ENCODE measurements around the gene ZFP91.

Gene ZFP91

GRCh38 chr11:58625086-58625485, 46.2 kb downstream of the ZFP91 start:
- DNase-seq (ENCODE audit: low read depth in 1 of 2, low spot score in 1 of 2) = no peak
- Histone ChIP-seq H3K4me3 (replicated peaks; ENCODE audit: insufficient read depth, low read length) (no peak overlapping the region), H3K27me3 (ENCODE audit: insufficient read depth, poor library complexity, severe bottlenecking) (no peaks in the 10 kb centered on the region), H3K27ac (replicated peaks) (no peak overlapping the region)
- no peak for TF ChIP-seq CTCF (IDR thresholded peaks at IDR 0.05; ENCODE audit: insufficient read depth, low read length)
- TF ChIP-seq POLR2AphosphoS5 (IDR thresholded peaks at IDR 0.05; ENCODE audit: low read depth) = no peak
- no peak for TF ChIP-seq REST (IDR thresholded peaks at IDR 0.05; ENCODE audit: insufficient replicate concordance, low read depth)
- no peak for TF ChIP-seq SPI1 (IDR thresholded peaks at IDR 0.05; ENCODE audit: borderline replicate concordance, low read depth)
- no peak for TF ChIP-seq GABPA (IDR thresholded peaks at IDR 0.05; ENCODE audit: low read depth)

GRCh38 chr11:58625826-58626460, 47.1 kb downstream of the ZFP91 start:
- TF ChIP-seq POLR2AphosphoS5 (IDR thresholded peaks at IDR 0.05; ENCODE audit: low read depth) = no peak
- no peak for TF ChIP-seq GABPA (IDR thresholded peaks at IDR 0.05; ENCODE audit: low read depth)
- TF ChIP-seq REST (IDR thresholded peaks at IDR 0.05; ENCODE audit: insufficient replicate concordance, low read depth) = no peak
- no peak for TF ChIP-seq CTCF (IDR thresholded peaks at IDR 0.05; ENCODE audit: insufficient read depth, low read length)
- TF ChIP-seq SPI1 (IDR thresholded peaks at IDR 0.05; ENCODE audit: borderline replicate concordance, low read depth) = no peak
- H3K27ac ChIP-seq (replicated peaks) = no peak overlapping the region
- H3K4me3 ChIP-seq (replicated peaks; ENCODE audit: insufficient read depth, low read length) = no peak overlapping the region
- no peak for DNase-seq (ENCODE audit: low read depth in 1 of 2, low spot score in 1 of 2)
- H3K27me3 ChIP-seq (ENCODE audit: insufficient read depth, poor library complexity, severe bottlenecking) = no peaks in the 10 kb centered on the region

- H3K27me3 ChIP-seq (ENCODE audit: insufficient read depth, poor library complexity, severe bottlenecking) = no peaks in the 10 kb centered on the region
- no peak overlapping the region for H3K4me3 ChIP-seq (replicated peaks; ENCODE audit: insufficient read depth, low read length)
- H3K27ac ChIP-seq (replicated peaks) = no peak overlapping the region
- DNase-seq (ENCODE audit: low read depth in 1 of 2, low spot score in 1 of 2) = no peak
- TF ChIP-seq SPI1 (IDR thresholded peaks at IDR 0.05; ENCODE audit: borderline replicate concordance, low read depth) (no peak), CTCF (IDR thresholded peaks at IDR 0.05; ENCODE audit: insufficient read depth, low read length) (no peak), POLR2AphosphoS5 (IDR thresholded peaks at IDR 0.05; ENCODE audit: low read depth) (no peak), GABPA (IDR thresholded peaks at IDR 0.05; ENCODE audit: low read depth) (no peak)
Observed at GRCh38 chr11:58626934-58627483, 48.1 kb downstream of the ZFP91 start.

Data from HL-60 (cell line).